Naive thymus-derived CD4-positive, alpha-beta T cell (primary cell): Measurements from ENCODE around the gene GUCY2C. TPM values are rescaled to one million over a fixed set of nuclear protein-coding genes. Genes with fewer than 3 reads are reported as not detected.

ENCODE experiments used
- ATAC-seq: fragments of 150-1000 bp; cut with Tn5 transposase; 2 replicates; pipeline ENCODE4 v1.10.0; 2021; ENCODE audit warnings: mild to moderate bottlenecking, moderate library complexity
- CTCF ChIA-PET: fragments of 350-600 bp; sonication (Branson Sonifier 250); formaldehyde crosslinking; loops from one replicate; lab custom pipeline; 2021; ENCODE audit warnings: antibody characterized with exemption; lab: Charles Lee
- POLR2A ChIA-PET: fragments of 350-600 bp; sonication (Branson Sonifier 250); formaldehyde crosslinking; loops from one replicate; lab custom pipeline; 2021; ENCODE audit warnings: antibody characterized with exemption, inconsistent platforms; lab: Charles Lee
- DNase-seq, 9 donors: peaks; one replicate each; pipeline versions ENCODE4 v3.0.0 to v3.0.0-alpha.2; 2020 to 2022; ENCODE audit warnings: mixed read lengths in 1 of 9
- H3K27ac ChIP-seq: one replicate; pipeline ENCODE4 v1.7.0; 2013; ENCODE audit warnings: mild to moderate bottlenecking, low read depth, low read length, moderate library complexity
- H3K27me3 ChIP-seq, 2 donors: one replicate each; pipeline ENCODE4 v1.7.0; 2013; ENCODE audit warnings: low read length in 2 of 2, mild to moderate bottlenecking in 2 of 2, moderate library complexity in 2 of 2; ENCODE audit not compliant: control insufficient read depth in 2 of 2, insufficient read depth in 2 of 2
- H3K36me3 ChIP-seq, 3 experiments: 1 replicate in 2 of 3; 2 replicates in 1 of 3; pipeline ENCODE4 v1.7.0; 2013; ENCODE audit warnings: low read length in 3 of 3, mild to moderate bottlenecking in 3 of 3, moderate library complexity in 1 of 3; ENCODE audit not compliant: insufficient read depth in 3 of 3, control insufficient read depth in 2 of 3
- H3K4me1 ChIP-seq, 2 donors: one replicate each; pipeline ENCODE4 v1.7.0; 2013; ENCODE audit warnings: low read length in 2 of 2, mild to moderate bottlenecking in 2 of 2, moderate library complexity in 1 of 2; ENCODE audit not compliant: control insufficient read depth in 2 of 2, insufficient read depth in 2 of 2
- H3K4me3 ChIP-seq: 2 replicates; pipeline ENCODE4 v1.7.0; 2013; ENCODE audit warnings: mild to moderate bottlenecking, low read length
- H3K9me3 ChIP-seq, 3 experiments: 1 replicate in 2 of 3; 2 replicates in 1 of 3; pipeline ENCODE4 v1.7.0; 2013; ENCODE audit warnings: low read length in 3 of 3; ENCODE audit not compliant: control insufficient read depth in 2 of 3
- H3K27ac Mint-ChIP-seq, 9 donors: one replicate each; pipeline ENCODE4 v1.8.0; 2020 to 2022; ENCODE audit warnings: mixed read lengths in 9 of 9, mild to moderate bottlenecking in 8 of 9, moderate library complexity in 5 of 9, inconsistent platforms in 2 of 9
- H3K27me3 Mint-ChIP-seq, 5 donors: one replicate each; pipeline ENCODE4 v1.8.0; 2021 to 2022; ENCODE audit warnings: mixed read lengths in 5 of 5, mild to moderate bottlenecking in 1 of 5
- H3K36me3 Mint-ChIP-seq, 5 donors: one replicate each; pipeline ENCODE4 v1.8.0; 2020 to 2022; ENCODE audit warnings: mixed read lengths in 5 of 5, mild to moderate bottlenecking in 3 of 5, inconsistent platforms in 1 of 5
- H3K4me1 Mint-ChIP-seq, 7 donors: one replicate each; pipeline ENCODE4 v1.8.0; 2020 to 2022; ENCODE audit warnings: mixed read lengths in 7 of 7, mild to moderate bottlenecking in 3 of 7, inconsistent platforms in 1 of 7
- H3K4me3 Mint-ChIP-seq, 10 donors: one replicate each; pipeline ENCODE4 v1.8.0; 2020 to 2022; ENCODE audit warnings: mild to moderate bottlenecking in 10 of 10, mixed read lengths in 10 of 10, moderate library complexity in 6 of 10, inconsistent platforms in 2 of 10
- H3K9me3 Mint-ChIP-seq, 11 donors: one replicate each; pipeline ENCODE4 v1.8.0; 2020 to 2022; ENCODE audit warnings: mixed read lengths in 11 of 11, mild to moderate bottlenecking in 4 of 11, inconsistent platforms in 1 of 11, moderate library complexity in 1 of 11
- intact Hi-C, 2 donors: fragments of 100-400 bp; cut with micrococcal nuclease; formaldehyde crosslinking; loops; one replicate each; pipeline ENCODE4 v1.15.1; 2023
- polyA plus RNA-seq, 2 donors: library from polyadenylated mRNA; unstranded; fragments of 300-500 nt; fragmentation: Illumina TruSeq; gene quantifications; one replicate each; pipeline ENCODE4 v1.2.3, GENCODE V29; 2021
- total RNA-seq, 6 experiments: library from RNA in 5 of 6; stranded (reverse) in 5 of 6; gene quantifications; 1 replicate in 5 of 6; 2 replicates in 1 of 6; pipeline ENCODE4 v1.2.3 and lab custom pipeline; 2021 to 2026

Gene GUCY2C
- total and polyA plus RNA-seq, 7 experiments from 2014 or later = not detected

DNA sequence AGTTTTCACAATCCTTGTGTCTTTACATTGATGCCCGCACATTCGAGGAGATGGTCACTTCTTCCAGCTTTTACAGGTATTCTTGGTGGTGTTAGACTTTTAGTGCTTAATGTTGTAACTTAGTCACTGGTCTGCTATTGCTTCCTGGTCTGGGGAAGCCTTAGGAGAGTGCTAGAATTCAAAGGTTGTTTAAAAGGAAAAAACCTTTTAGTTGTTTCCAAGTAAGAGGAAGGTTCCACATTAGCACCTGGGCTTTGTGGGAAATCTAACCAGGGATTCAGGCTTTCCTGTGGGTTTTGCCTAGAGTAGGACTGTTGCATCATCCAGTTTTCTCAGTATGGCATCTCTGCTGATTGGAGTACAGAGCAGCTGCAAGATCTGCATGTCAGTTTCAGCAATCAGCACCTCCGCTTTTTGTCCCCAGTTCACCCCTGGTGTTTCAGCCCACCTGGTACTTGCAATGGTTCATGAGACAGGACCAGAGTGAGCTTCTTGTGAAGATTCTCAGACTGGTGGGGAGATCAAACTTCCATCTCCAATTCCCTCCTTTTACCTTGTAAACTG lies 84.7 kb downstream of the GUCY2C start:
- Mint-ChIP-seq H3K4me3 (no peak overlapping the region), H3K4me1 (peaks cover 0 to 3% (median 0%) of the 10 kb centered on the region in 7 donors), H3K36me3 (peaks cover 0 to 3% (median 0%) of the 10 kb centered on the region in 5 donors), H3K27ac (no peak overlapping the region), H3K27me3 (peaks cover 4 to 32% (median 26%) of the 10 kb centered on the region in 5 donors), H3K9me3 (peaks cover 0 to 56% (median 25%) of the 10 kb centered on the region in 11 donors)
- peaks cover 0 to 16% (median 4%) of the 10 kb centered on the region in 3 experiments for H3K9me3 ChIP-seq
- H3K27ac ChIP-seq = no peak overlapping the region
- POLR2A ChIA-PET = no interaction called here
- no peaks in the 10 kb centered on the region for H3K27me3 ChIP-seq
- ATAC-seq (no peak), DNase-seq (no peak)
- no peaks in the 10 kb centered on the region for H3K36me3 ChIP-seq
- H3K4me3 ChIP-seq = no peak overlapping the region
- CTCF ChIA-PET = interaction anchor here (0.5 to 0.7 kb wide), 2 partner anchors 49 to 353 kb away, joined by 3 read pairs; no protein-coding TSS in a partner anchor
- intact Hi-C loops = loop anchor here in 1 of 2 donors (10.0 kb wide), 1 partner anchor 53 kb away; no protein-coding TSS in a partner anchor
- no peaks in the 10 kb centered on the region for H3K4me1 ChIP-seq

DNA sequence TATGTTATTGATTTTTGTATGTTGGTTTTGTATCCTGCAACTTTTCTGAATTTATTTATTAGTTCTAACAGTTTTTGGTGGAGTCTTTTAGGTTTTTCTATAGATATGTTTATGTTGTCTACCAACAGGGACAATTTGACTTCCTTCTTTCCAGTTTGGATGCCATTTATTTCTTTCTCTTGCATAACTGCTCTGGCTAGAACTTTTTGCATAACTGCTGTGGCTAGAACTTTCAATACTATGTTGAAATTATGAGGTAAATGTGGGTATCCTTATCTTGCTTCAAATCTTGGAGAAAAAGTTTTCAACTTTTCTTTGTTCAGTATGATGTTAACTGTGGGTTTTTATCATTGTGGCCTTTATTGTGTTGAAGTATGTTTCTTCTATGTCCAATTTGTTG lies 88.8 kb downstream of the GUCY2C start:
- H3K27ac Mint-ChIP-seq = no peak overlapping the region
- no peak for ATAC-seq
- peaks cover 0 to 7% (median 3%) of the 10 kb centered on the region in 5 donors for H3K36me3 Mint-ChIP-seq
- H3K36me3 ChIP-seq = no peaks in the 10 kb centered on the region
- no peaks in the 10 kb centered on the region for H3K4me1 Mint-ChIP-seq
- intact Hi-C loops = no loop called here
- H3K9me3 Mint-ChIP-seq = peaks cover 3 to 86% (median 35%) of the 10 kb centered on the region in 11 donors
- no peak overlapping the region for H3K4me3 Mint-ChIP-seq
- H3K4me1 ChIP-seq = no peaks in the 10 kb centered on the region
- no peaks in the 10 kb centered on the region for H3K27me3 ChIP-seq
- peaks cover 4 to 23% (median 5%) of the 10 kb centered on the region in 3 experiments for H3K9me3 ChIP-seq
- ChIA-PET CTCF (no interaction called here), POLR2A (no interaction called here)
- DNase-seq = no peak
- H3K4me3 ChIP-seq = no peak overlapping the region
- no peak overlapping the region for H3K27ac ChIP-seq
- peaks cover 8 to 22% (median 19%) of the 10 kb centered on the region in 5 donors for H3K27me3 Mint-ChIP-seq

DNA sequence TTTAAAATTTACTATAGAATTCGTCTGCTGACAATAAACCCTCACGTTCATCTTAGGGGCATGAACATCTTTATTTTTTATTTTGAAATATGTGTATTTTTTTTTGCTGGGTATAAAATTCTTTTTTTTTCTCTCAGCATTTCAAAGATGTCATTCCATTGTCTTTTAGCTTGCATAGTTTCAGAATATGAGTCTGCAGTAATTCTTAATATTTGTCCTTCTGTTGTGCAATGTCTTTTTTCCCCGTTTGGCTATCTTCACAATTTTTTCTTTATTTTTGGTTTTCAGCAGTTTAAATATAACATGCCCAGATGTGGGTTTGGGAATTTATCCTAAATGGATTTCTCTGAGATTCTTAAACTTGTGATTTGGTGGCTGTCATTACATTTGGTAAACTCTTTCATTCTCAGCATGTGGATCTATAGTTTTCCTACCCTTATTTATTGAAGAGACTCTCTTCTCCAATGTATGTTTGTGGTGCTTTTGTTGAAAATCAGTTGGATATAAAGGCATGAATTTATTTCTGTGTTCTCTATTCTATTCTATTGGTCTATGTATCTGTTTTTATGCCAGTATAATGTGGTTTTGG lies 90.9 kb downstream of the GUCY2C start:
- CTCF ChIA-PET = no interaction called here
- H3K27me3 Mint-ChIP-seq = peaks cover 8 to 29% (median 24%) of the 10 kb centered on the region in 5 donors

DNA sequence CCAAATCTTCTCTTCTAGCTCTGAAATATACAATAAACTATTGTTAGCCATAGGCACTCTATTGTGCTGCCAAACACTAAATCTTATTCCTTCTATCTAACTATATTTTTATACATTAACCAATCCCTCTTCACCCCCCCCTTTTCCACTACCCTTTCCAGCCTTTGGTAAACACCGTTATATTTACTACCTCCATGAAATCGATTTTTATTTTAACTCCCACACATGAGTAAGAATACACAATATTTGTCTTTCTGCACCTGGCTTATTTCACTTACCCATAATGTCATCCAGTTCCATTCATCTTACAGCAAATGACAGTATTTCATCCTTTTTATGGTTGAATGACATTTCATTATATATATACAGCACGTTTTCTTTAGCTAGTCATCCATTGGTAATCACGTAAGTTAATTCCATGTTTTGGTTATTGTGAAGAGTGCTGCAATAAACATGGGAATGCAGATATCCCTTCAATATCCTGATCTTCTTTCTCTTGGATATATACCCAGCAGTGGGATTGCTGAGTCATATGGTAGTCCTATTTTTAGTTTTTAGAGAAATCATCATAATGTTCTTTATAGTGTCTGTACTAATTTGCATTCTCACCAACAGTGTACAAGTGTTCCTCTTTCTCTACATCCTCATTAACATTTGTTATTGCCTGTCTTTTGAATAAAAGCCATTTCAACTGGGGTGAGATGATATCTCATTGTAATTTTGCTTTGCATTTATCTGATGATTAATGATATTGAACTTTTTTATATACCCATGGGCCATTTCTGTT lies 94.5 kb downstream of the GUCY2C start:
- no peak overlapping the region for H3K4me3 ChIP-seq
- peaks cover 16 to 35% (median 24%) of the 10 kb centered on the region in 5 donors for H3K27me3 Mint-ChIP-seq
- no peaks in the 10 kb centered on the region for H3K36me3 ChIP-seq
- no peak overlapping the region for H3K4me3 Mint-ChIP-seq
- ATAC-seq = no peak
- no peak overlapping the region for H3K27ac Mint-ChIP-seq
- H3K4me1 ChIP-seq = no peaks in the 10 kb centered on the region
- H3K27me3 ChIP-seq = no peaks in the 10 kb centered on the region
- peaks cover 3 to 62% (median 26%) of the 10 kb centered on the region in 11 donors for H3K9me3 Mint-ChIP-seq
- H3K36me3 Mint-ChIP-seq = peaks cover 0 to 8% (median 3%) of the 10 kb centered on the region in 5 donors
- H3K4me1 Mint-ChIP-seq = no peaks in the 10 kb centered on the region
- peaks cover 0 to 8% (median 5%) of the 10 kb centered on the region in 3 experiments for H3K9me3 ChIP-seq
- ChIA-PET POLR2A (no interaction called here), CTCF (no interaction called here)
- intact Hi-C loops = no loop called here
- H3K27ac ChIP-seq = no peak overlapping the region
- DNase-seq = no peak

More for the DNA sequence above, 90.9 kb downstream of the GUCY2C start:
- Mint-ChIP-seq H3K4me1 (no peaks in the 10 kb centered on the region), H3K4me3 (no peak overlapping the region), H3K36me3 (peaks cover 0 to 7% (median 3%) of the 10 kb centered on the region in 5 donors), H3K9me3 (peaks cover 3 to 69% (median 35%) of the 10 kb centered on the region in 11 donors), H3K27ac (no peak overlapping the region)
- no peak overlapping the region for H3K27ac ChIP-seq
- no peak for ATAC-seq
- H3K27me3 ChIP-seq = no peaks in the 10 kb centered on the region
- H3K9me3 ChIP-seq = peaks cover 0 to 16% (median 5%) of the 10 kb centered on the region in 3 experiments
- H3K36me3 ChIP-seq = no peaks in the 10 kb centered on the region
- intact Hi-C loops = no loop called here
- H3K4me1 ChIP-seq = no peaks in the 10 kb centered on the region
- no peak overlapping the region for H3K4me3 ChIP-seq
- DNase-seq = no peak
- POLR2A ChIA-PET = no interaction called here

DNA sequence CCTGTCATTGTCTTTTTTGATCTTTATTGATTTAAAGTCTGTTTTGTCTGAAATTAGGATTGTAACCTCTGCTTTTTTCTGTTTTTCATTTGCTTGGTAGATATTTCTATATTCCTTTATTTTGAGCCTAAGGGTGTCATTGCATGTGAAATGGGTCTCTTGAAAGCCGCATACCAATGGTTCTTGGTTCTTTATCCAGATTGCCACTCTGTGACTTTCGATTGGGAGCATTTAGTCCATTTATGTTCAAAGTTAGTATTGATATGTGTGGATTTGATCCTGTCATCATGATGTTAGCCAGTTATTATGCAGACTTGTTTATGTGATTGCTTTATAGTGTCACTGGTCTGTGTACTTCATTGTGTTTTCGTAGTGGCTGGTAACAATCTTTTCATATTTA lies 98.9 kb downstream of the GUCY2C start:
- Mint-ChIP-seq H3K27me3 (peaks cover 6 to 17% (median 11%) of the 10 kb centered on the region in 5 donors), H3K36me3 (peaks cover 0 to 5% (median 0%) of the 10 kb centered on the region in 5 donors), H3K9me3 (peaks cover 0 to 27% (median 11%) of the 10 kb centered on the region in 11 donors), H3K4me3 (no peak overlapping the region), H3K27ac (no peak overlapping the region), H3K4me1 (no peaks in the 10 kb centered on the region)
- no peak overlapping the region for H3K27ac ChIP-seq
- DNase-seq (no peak), ATAC-seq (no peak)
- H3K4me1 ChIP-seq = no peaks in the 10 kb centered on the region
- intact Hi-C loops = no loop called here
- POLR2A ChIA-PET = no interaction called here
- no peaks in the 10 kb centered on the region for H3K9me3 ChIP-seq
- no peaks in the 10 kb centered on the region for H3K36me3 ChIP-seq
- no peaks in the 10 kb centered on the region for H3K27me3 ChIP-seq
- CTCF ChIA-PET = no interaction called here
- no peak overlapping the region for H3K4me3 ChIP-seq

DNA sequence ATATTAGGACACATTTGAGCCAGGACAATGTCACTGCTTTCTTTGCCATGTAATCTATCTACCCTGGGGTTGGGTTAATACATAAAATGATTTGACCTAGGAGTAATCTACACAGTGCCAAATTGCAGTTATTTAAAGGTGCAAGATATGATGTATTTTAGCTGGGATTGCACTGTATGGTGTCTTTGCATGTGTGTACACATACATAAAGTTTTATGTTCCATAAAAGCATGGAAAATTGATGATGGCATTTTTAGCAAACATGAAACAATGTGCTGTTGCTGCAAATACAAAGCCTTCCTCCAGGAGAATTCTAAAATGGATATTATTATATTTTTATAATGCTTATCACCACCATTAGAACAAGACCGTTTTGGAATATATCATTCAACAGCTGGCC lies 104.7 kb downstream of the GUCY2C start:
- no peaks in the 10 kb centered on the region for H3K27me3 ChIP-seq
- Mint-ChIP-seq H3K4me3 (no peak overlapping the region), H3K27me3 (peaks cover 0 to 4% (median 0%) of the 10 kb centered on the region in 5 donors), H3K36me3 (peaks cover 0 to 3% (median 0%) of the 10 kb centered on the region in 5 donors), H3K27ac (no peak overlapping the region), H3K9me3 (peaks cover 0 to 7% (median 0%) of the 10 kb centered on the region in 11 donors), H3K4me1 (no peaks in the 10 kb centered on the region)
- H3K36me3 ChIP-seq = no peaks in the 10 kb centered on the region
- no peak overlapping the region for H3K4me3 ChIP-seq
- H3K9me3 ChIP-seq = no peaks in the 10 kb centered on the region
- intact Hi-C loops = no loop called here
- ATAC-seq = no peak
- ChIA-PET POLR2A (no interaction called here), CTCF (no interaction called here)
- no peaks in the 10 kb centered on the region for H3K4me1 ChIP-seq
- no peak overlapping the region for H3K27ac ChIP-seq
- no peak for DNase-seq
